T-helper 2 cell treated with Interferon-gamma antibody and Interleukin-4, amounts not matched to agents 100 ng/mL and 5 ng/mL, for 36 hours (primary cell): ENCODE data around the gene APBA2. TPM values are rescaled to one million over a fixed set of nuclear protein-coding genes. Genes with fewer than 3 reads are reported as not detected.

ENCODE experiments used
- intact Hi-C: fragments of 100-400 bp; cut with micrococcal nuclease; formaldehyde crosslinking; loops from one replicate; pipeline ENCODE4 v1.15.1; 2023
- total RNA-seq: library from RNA; stranded (reverse); gene quantifications from 2 replicates; pipeline ENCODE4 v1.2.3, GENCODE V29; 2022

APBA2 gene
- total RNA-seq, 1 donor from 2014 or later = 8.1 TPM

DNA sequence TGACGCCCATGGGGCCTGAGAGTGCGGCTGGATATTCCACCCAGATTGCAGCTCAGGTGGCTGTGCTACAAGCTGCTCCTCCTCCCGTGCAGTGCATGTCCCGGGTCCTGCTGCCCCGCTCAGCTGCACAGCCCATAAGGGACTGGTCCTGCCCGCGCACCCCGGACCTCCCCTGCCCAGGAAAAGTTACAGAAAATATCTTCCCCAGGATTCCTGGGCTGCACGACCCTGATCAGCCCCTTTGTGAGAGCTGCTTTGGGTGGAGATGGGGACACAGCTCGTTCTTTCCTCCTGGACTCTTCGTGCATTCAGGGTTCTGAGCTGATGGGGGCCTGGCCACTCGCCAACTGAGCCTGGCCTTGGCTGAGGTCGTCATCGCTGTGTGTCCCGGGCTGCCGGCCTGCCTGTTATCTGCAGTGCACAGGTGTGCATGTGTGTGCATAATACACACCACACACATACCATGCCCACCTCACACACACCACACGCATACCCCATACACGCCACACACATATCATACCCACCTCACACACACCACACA, 28.8 kb downstream of the APBA2 start:
- intact Hi-C loops = no loop called here

GRCh38 chr15:28915041-28915810, 29.5 kb downstream of the APBA2 start:
- intact Hi-C loops = no loop called here

DNA sequence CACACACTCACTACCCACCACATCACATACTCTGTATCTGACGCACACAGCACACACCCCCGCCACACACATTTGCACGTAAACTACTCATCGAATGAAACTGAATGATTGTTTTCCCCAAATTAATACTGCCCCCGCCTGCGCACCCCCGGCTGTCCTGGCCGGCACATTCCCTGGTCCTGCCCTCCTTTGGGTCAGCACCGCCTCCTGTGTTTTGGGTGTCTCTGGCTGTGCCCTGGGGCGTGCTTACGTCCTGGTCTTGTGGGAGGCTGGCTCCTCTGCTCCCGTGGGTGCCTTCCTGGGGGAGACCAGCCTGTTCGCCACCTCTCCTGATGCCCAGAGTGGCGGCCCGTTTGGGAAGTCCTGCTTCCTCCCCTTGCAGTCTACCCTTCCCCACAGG, 30.2 kb downstream of the APBA2 start:
- intact Hi-C loops = no loop called here

DNA sequence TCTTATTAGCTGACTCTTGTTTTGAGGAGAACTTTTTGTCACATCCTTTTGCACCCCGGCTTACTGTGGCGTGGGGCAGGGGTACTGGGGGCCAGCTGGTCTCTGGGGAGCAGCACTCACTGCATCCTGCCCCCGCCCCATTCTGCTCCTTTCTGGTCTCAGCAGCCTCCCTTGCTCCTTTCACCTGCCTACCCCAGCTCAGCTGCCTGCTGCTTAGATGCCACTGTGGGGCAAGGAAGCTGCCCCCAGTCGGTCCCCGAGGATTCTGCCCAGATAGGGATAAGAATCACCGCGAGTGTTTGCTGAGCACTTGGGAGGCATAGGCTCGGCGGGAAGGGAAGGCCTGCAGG, 32.0 kb downstream of the APBA2 start:
- intact Hi-C loops = no loop called here

GRCh38 chr15:28918141-28918983, 32.6 kb downstream of the APBA2 start:
- intact Hi-C loops = no loop called here

DNA sequence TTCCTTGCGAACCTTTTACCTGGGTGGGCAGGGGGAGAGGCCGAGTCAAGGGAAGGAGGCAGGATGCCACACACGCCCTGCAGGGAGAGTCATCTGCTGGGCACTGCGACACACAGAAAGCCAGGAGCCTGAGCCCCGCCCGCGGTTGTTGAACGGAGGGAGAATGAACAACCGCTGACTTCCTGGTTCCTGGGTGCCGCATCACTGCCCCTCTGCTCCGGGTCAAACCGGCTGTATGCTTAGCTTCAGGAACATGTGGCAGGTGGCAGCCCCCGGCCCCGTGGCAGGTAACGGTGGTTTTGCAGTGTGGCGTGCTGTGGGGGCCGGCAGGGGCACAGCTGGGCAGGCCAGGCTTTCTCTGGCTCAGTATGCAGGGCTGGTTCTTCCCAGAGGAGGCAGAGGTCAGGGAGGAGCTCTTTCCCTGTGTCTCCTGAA, 33.4 kb downstream of the APBA2 start:
- intact Hi-C loops = no loop called here

DNA sequence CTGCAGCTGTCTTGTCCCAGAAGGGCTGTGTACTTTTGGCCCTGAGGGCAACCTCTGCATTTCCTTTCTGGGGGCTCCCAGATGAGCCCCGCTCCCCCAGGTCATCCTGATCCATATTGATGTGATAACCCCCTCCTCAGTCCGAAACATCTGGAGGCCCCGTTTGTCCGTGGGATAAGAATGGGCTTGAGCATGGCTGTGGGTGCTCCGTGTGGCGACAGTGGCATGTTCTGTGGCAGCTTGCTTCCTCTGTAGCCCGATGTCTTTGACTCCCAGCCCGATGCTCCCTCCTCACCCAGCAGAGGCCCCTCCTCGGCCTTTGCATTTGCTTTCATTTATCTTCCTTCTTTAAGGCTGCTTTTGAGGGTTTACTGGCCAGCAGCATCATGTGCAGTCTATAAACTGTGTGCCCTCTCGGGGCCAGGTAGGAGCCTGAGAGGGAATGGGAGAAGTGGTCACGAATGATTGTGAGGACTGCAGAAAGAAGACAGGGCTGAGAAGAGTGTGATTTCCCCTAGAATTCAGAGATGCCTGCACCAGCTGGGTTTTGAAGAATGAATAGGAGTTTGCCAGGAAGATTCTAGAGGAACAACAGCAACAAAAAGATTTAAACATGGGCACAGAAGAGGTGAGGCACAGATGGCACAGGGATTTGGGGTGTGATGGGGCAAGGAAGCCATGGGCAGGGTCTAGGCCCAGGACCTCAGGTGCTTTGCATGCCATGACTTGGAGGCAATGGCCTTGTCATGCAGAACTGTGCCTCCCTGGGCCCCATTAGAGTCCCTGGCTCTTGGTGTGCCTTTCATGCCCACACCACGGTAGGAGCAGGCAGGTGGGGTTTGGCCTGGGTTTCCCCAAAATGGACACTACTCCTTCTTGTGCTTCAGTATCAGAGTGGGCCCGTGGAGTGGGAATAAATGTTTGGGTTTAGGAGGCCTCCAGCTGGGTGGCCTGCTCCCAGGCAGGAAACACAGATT, 34.2 kb downstream of the APBA2 start:
- intact Hi-C loops = no loop called here

GRCh38 chr15:28920781-28921331, 35.1 kb downstream of the APBA2 start:
- intact Hi-C loops = no loop called here

DNA sequence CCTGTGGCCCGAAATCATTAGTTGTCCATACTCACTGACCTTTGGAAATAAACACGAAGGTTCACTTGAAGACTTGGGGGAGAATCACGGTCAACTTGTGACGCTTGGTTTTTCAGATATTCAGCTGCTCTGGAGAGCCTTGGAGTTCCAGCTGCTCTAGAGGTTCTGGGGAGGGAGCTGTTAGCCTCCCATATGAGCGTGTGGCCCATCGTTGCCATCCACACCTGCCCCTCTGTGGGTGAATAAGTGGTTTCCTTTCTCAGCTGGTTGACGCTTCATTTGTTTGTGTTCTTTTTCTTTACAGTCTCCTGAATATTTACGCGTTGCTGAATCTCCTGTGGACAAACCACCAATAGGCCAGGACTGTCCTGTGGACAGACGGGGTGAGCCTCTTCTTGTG, 35.6 kb downstream of the APBA2 start:
- intact Hi-C loops = no loop called here

- intact Hi-C loops = no loop called here
These were observed 36.3 kb downstream of the APBA2 start for GRCh38 chr15:28921919-28922706.

- intact Hi-C loops = no loop called here
These were observed 36.9 kb downstream of the APBA2 start for GRCh38 chr15:28922707-28923012.

GRCh38 chr15:28923726-28924280, 38.0 kb downstream of the APBA2 start:
- intact Hi-C loops = no loop called here

GRCh38 chr15:28927043-28927442, 41.3 kb downstream of the APBA2 start:
- intact Hi-C loops = no loop called here

DNA sequence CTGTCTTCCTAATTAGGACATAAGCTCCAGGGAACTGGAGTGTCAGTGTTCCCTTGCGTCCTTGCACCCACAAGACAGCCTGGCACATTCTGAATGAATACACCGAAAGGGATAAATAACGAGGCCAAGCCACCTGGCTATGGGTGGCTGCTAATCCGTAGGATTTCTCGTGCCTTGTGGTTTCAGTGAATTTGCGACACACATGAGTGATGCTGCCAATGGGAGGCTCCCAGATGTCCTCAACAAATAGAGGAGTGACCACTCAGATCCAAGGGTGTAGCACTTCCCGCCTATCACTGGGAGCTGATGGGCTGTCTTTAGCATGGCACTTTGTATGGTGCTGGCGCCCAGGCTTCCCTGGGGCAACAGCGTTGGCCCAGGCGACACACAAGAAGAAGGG, 43.4 kb downstream of the APBA2 start:
- intact Hi-C loops = no loop called here

DNA sequence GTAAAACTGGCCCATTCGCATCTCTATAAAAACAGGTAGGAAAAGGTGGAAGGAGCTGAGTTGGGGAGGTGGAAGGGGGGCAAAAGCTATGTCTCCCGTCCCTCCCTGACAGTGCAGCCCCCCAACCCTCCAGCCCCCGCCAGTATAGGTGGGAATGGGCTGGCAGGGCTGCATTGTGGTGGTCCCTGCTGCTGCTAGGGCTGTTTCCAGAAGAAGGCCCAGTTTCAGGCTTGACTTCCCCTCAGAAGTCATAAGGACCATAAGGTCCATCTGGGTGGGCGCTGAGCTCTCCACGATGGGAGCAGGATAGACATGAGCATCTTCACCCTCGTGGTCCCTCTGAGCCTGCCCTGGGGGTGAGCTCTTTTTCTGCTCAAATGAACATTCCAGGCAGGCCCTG, 44.2 kb downstream of the APBA2 start:
- intact Hi-C loops = no loop called here

DNA sequence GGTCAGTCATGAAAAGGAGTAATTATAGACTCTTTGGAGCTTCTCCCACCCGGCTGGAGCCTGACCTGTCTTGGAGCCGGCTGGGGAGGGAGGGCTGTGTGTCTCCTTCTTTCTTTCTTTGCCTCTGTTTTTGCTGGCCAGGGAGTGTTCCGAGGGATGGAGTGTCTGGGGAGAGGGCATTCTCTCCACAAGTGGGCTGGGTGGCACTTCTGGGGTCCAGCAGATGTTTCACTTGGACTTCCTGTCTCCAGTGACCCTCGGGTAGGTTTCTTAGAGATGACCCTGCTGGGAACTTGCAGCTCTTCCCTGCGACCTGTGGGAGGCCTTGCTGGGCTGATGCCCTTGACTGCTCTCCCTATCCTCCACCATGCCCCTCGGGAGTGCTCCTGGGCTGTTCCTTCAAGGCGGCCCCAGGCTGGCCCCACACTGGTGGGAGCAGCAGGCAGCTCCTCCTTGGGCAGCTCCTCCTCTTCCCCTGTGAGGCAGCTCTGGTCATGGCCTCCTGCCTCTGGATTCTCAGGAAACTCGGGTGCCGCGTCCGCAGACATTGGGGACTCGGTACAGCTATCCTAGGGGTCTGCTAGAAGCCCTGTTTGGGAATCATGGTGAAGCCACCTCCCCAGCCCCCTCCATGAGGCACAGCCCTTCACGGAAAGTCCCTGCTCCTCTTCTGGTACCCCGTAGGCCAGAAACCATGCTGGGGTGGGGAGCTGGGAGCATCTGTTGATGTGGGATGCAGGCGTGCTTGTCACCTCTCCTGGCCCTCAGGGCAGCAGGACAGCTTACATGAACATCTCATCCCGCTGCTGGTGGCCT, 44.9 kb downstream of the APBA2 start:
- intact Hi-C loops = no loop called here

DNA sequence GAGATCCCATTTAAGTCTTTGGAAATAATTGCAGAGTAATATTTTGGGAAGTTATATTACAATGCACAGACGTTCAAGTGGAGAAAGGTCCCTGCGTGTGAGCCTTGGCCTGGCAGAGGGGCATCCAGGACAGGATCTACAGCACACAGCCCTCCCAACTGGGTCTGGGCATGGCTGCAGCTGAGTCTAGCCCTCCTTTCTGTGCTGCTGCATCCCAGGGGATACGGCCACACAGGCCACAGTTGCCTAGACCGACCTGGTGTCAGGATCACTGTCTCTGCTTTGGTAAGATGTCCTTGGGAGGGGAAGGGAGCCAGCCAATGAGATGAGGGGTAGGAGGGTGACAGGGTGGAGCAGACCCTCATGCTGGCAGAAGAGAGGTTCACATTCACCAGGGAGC, 46.1 kb downstream of the APBA2 start:
- intact Hi-C loops = no loop called here

GRCh38 chr15:28932361-28932760, 46.6 kb downstream of the APBA2 start:
- intact Hi-C loops = no loop called here
